Measurements from ENCODE around the gene PPM1J.
"Not testable (repeated sequence)": the region's sequence is repeated elsewhere in the genome, so short reads cannot be mapped to it uniquely, and the experiment has no call there.

Gene PPM1J, protein sequence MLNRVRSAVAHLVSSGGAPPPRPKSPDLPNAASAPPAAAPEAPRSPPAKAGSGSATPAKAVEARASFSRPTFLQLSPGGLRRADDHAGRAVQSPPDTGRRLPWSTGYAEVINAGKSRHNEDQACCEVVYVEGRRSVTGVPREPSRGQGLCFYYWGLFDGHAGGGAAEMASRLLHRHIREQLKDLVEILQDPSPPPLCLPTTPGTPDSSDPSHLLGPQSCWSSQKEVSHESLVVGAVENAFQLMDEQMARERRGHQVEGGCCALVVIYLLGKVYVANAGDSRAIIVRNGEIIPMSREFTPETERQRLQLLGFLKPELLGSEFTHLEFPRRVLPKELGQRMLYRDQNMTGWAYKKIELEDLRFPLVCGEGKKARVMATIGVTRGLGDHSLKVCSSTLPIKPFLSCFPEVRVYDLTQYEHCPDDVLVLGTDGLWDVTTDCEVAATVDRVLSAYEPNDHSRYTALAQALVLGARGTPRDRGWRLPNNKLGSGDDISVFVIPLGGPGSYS

GRCh38 chr1:112715264-112716053 is at the start of gene PPM1J:
PPM1J (minus strand) TSS chr1:112715332; CDS start chr1:112715301, 31 bp downstream.
- FAIRE-seq (no peak), DNase-seq (ENCODE audit: low spot score) (peak; percentile 79)

GRCh38 chr1:112762541-112763500 is 47.7 kb upstream of the PPM1J start:
- no peak for DNase-seq (ENCODE audit: low spot score)
- no peak for FAIRE-seq

- no peak for DNase-seq (ENCODE audit: low spot score)
Measured at GRCh38 chr1:112761714-112762480, 46.8 kb upstream of the PPM1J start.

GRCh38 chr1:112759228-112759627 is 44.1 kb upstream of the PPM1J start:
- no peak for DNase-seq (ENCODE audit: low spot score)
- FAIRE-seq: no peak

More at GRCh38 chr1:112761714-112762480, 46.8 kb upstream of the PPM1J start:
- no peak for FAIRE-seq

DNA sequence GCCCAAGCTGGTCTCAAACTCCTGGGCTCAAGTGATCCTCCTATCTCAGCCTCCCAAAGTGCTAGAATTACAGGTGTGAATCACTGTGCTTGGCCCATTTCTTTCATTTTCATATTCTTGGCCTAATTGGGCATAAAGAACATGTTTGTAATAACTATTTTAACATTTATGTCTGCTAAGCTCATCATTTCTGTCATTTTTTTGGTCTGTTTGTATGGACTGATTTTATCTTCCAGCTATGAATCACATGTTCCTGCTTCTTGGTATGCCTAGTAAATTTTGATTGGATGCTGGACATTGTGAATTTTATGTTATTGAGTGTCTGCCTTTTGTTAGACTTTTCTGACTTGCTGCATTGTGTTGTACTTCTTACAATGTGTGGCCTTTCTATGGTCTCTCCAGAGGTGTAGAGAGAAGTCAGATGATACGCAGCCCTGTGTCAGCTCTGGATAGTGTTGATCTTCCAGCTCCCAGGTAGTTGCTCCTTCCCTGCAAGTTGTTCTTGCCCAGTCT is 39.0 kb upstream of the PPM1J start:
- no peak for FAIRE-seq
- no peak for DNase-seq (ENCODE audit: low spot score)

GRCh38 chr1:112748396-112748795 is 33.3 kb upstream of the PPM1J start:
- no peak for FAIRE-seq

GRCh38 chr1:112744009-112744578 is 29.0 kb upstream of the PPM1J start:
- FAIRE-seq (no peak), DNase-seq (ENCODE audit: low spot score) (no peak)

More at GRCh38 chr1:112748396-112748795, 33.3 kb upstream of the PPM1J start:
- DNase-seq (ENCODE audit: low spot score): no peak

DNA sequence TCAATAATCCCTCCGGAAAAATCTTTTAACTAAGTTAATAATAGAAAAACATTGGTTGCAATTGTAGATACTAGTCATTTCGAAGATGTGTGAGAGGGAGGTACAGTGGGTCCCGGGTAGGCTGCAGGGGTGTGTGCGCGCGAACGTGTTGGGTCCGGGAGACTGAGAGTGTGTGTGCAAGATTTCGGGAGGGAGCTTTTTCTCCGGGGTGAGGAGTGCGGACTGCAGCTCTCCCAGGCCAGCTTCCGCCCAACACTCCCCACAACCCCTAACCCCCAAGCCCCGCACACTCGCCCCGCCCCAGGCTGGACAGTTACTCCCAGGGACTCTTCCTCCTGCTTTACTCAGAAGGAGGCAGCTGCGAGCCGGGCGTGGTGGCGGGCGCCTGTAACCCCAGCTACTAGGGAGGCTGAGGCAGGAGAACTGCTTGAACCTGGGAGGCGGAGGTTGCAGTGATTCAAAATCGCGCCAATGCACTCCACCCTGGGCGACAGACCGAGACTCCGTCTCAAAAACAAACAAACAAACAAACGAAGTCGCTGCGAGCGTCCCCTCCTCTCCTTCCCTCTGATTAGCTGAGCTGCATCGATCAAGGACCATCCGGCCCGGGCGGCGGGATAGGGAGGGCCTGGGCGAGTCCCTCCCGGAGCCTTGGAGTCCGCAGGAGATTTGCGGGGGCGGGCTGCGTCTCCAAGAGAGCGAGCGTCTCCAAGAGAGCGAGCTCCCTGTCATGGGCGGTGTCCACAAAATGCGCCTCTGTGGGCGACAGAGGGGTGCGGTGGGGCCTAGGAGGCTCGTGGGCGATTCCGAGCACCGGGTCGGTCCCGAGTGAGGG is 28.3 kb upstream of the PPM1J start:
- DNase-seq (ENCODE audit: low spot score) (no peak), FAIRE-seq (no peak)

DNA sequence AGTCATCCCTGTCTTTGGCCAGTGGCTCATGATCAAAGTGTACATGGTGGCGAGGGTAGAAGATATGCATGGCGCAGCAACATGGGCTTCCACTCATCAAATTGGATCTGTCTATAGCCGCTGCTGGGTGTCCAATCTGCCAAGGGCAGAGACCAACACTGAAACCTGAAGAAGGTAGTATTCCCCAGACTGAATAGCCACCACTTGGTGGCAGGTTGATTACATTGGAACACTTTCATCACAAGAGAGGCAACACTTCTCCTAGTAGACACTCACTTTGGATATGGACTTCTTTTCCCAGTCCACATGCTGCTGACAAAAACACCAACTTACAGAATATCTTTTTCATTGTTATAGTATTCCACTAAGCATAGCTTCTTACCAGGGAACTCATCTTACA is 22.4 kb upstream of the PPM1J start:
- no peak for FAIRE-seq

GRCh38 chr1:112735752-112736151 is 20.6 kb upstream of the PPM1J start:
- FAIRE-seq: peak; percentile 94

More for the DNA sequence above, 22.4 kb upstream of the PPM1J start:
- no peak for DNase-seq (ENCODE audit: low spot score)

GRCh38 chr1:112731451-112731850 is 16.3 kb upstream of the PPM1J start:
- no peak for FAIRE-seq
- no peak for DNase-seq (ENCODE audit: low spot score)

More at GRCh38 chr1:112735752-112736151, 20.6 kb upstream of the PPM1J start:
- peak; percentile 94 for DNase-seq (ENCODE audit: low spot score)

GRCh38 chr1:112729909-112730308 is 14.8 kb upstream of the PPM1J start:
- FAIRE-seq (no peak), DNase-seq (ENCODE audit: low spot score) (no peak)

- not testable (repeated sequence) for DNase-seq (ENCODE audit: low spot score); FAIRE-seq
Measured at GRCh38 chr1:112729011-112729410, 13.9 kb upstream of the PPM1J start.

DNA sequence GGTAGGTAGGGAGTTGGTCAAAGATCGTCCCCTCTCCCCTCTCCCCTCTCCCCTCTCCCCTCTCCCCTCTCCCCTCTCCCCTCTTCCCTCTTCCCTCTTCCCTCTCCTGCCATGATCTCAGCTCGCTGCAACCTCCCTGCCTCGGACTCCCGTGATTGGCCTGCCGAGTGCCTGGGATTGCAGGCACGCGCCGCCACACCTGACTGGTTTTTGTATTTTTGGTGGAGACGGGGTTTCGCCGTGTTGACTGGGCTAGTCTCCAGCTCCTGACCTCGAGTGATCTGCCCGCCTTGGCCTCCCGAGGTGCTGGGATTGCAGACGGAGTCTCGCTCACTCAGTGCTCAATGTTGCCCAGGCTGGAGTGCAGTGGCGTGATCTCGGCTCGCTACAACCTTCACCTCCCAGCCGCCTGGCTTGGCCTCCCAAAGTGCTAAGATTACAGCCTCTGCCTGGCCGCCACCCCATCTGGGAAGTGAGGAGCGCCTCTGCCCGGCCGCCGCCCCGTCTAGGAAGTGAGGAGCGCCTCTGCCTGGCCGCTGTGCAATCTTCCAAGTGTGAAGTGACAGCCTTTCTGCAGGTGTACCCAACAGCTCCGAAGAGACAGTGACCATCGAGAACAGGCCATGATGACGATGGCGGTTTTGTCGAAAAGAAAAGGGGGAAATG is 13.3 kb upstream of the PPM1J start:
- not testable (repeated sequence) for DNase-seq (ENCODE audit: low spot score); FAIRE-seq

DNA sequence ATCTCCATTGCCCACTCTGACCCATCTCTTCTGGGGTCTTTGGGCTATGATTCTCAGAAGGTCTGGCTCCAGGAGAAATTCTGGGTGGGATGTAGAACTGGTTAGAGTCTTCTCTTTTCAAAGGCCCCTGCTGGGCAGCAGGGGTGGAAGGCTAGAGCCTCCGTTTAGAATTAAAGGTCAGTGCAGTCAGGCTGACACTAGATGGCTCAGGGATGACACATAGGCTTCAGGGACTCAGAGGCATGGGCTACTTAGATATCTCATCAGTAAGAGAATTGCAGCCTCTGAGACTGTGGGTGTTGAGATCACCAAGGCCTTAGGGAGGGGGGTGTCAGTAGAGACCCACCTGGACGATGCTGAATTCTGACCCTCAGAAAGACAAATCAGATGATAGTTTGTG is 12.6 kb upstream of the PPM1J start:
- no peak for FAIRE-seq
- DNase-seq (ENCODE audit: low spot score): peak; percentile 48

DNA sequence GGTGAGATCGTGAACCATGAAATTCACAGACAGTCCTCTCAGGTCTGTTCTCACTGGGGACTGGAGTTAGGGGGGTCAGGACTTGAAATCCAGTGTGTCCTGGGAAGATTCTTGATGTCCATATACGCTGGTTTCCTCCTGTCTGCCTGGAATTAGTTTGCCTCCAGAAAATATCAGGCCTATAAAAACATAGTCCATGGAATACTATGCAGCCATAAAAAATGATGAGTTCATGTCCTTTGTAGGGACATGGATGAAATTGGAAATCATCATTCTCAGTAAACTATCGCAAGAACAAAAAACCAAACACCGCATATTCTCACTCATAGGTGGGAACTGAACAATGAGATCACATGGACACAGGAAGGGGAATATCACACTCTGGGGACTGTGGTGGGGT is 9.1 kb upstream of the PPM1J start:
- DNase-seq (ENCODE audit: low spot score); FAIRE-seq: not testable (repeated sequence)

DNA sequence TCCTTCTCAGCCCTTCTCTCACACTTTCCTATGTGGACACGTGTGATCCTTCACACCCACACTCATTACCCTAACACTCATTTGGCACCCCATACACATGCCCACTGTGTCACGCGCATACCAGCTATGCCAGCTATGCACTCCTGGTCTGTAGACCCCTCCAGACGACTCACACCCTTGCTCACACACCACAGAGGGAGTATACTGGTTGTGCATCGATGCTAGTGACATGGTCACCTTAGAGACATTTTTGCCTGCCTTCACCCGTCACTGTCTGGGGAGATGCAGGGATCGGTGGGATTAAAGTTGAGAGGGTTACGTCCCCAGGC is 8.3 kb upstream of the PPM1J start:
- no peak for FAIRE-seq
- no peak for DNase-seq (ENCODE audit: low spot score)
